ENCODE results near the gene RPL37. TPM values are rescaled to one million over a fixed set of nuclear protein-coding genes. Genes with fewer than 3 reads are reported as not detected.

The RPL37 gene
- total and polyA plus RNA-seq, 2 donors from 2014 or later = 919 to 2,564 TPM

GRCh38 chr5:40784916-40785315 is 50.1 kb downstream of the RPL37 start:
- no peak for FAIRE-seq

DNA sequence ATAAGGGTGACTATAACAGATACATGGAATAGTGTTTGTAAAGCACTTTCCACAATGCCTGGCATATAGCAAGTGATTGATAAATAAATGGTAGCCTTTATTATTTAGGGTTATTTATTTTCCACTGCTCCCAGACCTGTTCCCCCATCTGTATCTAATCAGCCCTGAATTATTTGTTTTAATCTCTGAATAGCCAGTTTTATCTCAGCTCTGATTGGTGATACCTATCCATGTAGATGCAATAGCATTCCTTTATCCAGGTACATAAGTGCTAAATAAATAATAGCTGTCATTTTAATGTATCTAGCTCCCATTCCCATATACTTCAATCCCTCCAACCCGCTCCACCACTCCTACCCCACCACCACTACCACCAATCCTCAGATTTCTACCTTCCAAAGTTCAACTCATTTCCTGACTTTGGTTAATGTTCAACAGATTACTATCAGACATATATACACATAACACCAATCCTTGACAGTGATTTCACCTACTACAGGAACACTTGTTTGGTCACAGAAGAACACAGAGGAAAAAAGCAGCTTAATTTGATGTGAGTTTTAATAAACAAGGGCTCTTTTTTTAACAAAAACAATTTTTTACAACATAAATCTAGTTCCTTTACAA is 50.9 kb downstream of the RPL37 start:
- intact Hi-C loops (cut with DNase I) = no loop called here
- TF ChIP-seq, protein P1, sequence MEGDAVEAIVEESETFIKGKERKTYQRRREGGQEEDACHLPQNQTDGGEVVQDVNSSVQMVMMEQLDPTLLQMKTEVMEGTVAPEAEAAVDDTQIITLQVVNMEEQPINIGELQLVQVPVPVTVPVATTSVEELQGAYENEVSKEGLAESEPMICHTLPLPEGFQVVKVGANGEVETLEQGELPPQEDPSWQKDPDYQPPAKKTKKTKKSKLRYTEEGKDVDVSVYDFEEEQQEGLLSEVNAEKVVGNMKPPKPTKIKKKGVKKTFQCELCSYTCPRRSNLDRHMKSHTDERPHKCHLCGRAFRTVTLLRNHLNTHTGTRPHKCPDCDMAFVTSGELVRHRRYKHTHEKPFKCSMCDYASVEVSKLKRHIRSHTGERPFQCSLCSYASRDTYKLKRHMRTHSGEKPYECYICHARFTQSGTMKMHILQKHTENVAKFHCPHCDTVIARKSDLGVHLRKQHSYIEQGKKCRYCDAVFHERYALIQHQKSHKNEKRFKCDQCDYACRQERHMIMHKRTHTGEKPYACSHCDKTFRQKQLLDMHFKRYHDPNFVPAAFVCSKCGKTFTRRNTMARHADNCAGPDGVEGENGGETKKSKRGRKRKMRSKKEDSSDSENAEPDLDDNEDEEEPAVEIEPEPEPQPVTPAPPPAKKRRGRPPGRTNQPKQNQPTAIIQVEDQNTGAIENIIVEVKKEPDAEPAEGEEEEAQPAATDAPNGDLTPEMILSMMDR (IDR thresholded peaks at IDR 0.05; ENCODE audit: borderline replicate concordance, extremely low read depth, insufficient read depth) = no peak
- no peaks in the 10 kb centered on the region for H3K27me3 ChIP-seq (ENCODE audit: control insufficient read depth, insufficient read depth, low read length)
- H3K36me3 ChIP-seq (ENCODE audit: control insufficient read depth in 2 of 3, insufficient read depth in 3 of 3, low read length in 3 of 3) = peaks cover 0 to 2% (median 0%) of the 10 kb centered on the region in 3 donors
- H3K9me3 ChIP-seq (ENCODE audit: control insufficient read depth in 2 of 3, insufficient read depth in 1 of 3, low read length in 3 of 3) = no peaks in the 10 kb centered on the region
- no peak overlapping the region for H3K9ac ChIP-seq (ENCODE audit: low read length in 3 of 3)
- DNase-seq (peak in 2 of 5 donors; percentile 40 to 42), FAIRE-seq (no peak)
- no peak overlapping the region for H3K4me3 ChIP-seq (ENCODE audit: low read length in 3 of 3)
- H3K4me1 ChIP-seq (ENCODE audit: control insufficient read depth in 2 of 3, insufficient read depth in 2 of 3, low read depth in 1 of 3, low read length in 3 of 3) = peaks cover 0 to 18% (median 0%) of the 10 kb centered on the region in 3 donors
- no peak overlapping the region for H3K27ac ChIP-seq (ENCODE audit: low read depth in 2 of 2, low read length in 2 of 2)

More at GRCh38 chr5:40784916-40785315, 50.1 kb downstream of the RPL37 start:
- Histone ChIP-seq H3K27ac (ENCODE audit: low read depth in 2 of 2, low read length in 2 of 2) (no peak overlapping the region), H3K9me3 (ENCODE audit: control insufficient read depth in 2 of 3, insufficient read depth in 1 of 3, low read length in 3 of 3) (no peaks in the 10 kb centered on the region), H3K4me3 (ENCODE audit: low read length in 3 of 3) (no peak overlapping the region), H3K36me3 (ENCODE audit: control insufficient read depth in 2 of 3, insufficient read depth in 3 of 3, low read length in 3 of 3) (peaks cover 0 to 2% (median 0%) of the 10 kb centered on the region in 3 donors), H3K4me1 (ENCODE audit: control insufficient read depth in 2 of 3, insufficient read depth in 2 of 3, low read depth in 1 of 3, low read length in 3 of 3) (peaks cover 0 to 18% (median 0%) of the 10 kb centered on the region in 3 donors), H3K27me3 (ENCODE audit: control insufficient read depth, insufficient read depth, low read length) (no peaks in the 10 kb centered on the region), H3K9ac (ENCODE audit: low read length in 3 of 3) (no peak overlapping the region)
- intact Hi-C loops (cut with DNase I) = no loop called here
- DNase-seq = no peak
- TF ChIP-seq, protein P1 (IDR thresholded peaks at IDR 0.05; ENCODE audit: borderline replicate concordance, extremely low read depth, insufficient read depth) = no peak

DNA sequence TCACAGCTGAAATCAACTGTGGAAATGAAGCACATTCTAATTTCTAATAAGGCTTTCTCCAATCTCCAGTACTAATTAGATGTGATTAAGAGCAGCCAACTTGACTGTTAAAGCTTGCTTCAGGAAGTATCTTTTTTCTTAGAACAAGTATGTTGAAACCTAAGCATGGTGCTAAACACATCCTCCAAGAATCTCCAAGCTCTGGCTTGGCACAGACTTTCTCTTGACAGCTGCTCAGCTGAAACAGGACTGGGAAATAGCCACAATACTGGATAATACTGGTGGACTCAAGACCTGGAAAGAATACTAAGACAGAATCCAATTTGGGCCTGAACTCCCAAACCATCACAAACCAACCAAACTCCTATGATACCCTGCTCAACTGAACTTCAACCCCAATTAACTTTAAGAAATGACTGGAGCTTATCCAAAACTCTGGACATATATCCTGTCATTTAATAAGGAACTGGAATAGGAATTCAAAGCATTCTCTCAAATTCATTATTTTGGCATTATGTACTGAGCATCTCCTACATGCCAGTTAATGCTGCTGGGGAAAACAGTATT is 53.1 kb downstream of the RPL37 start:
- H3K27me3 ChIP-seq (ENCODE audit: control insufficient read depth, insufficient read depth, low read length) = no peaks in the 10 kb centered on the region
- no peak overlapping the region for H3K4me3 ChIP-seq (ENCODE audit: low read length in 3 of 3)
- peaks cover 0 to 18% (median 0%) of the 10 kb centered on the region in 3 donors for H3K4me1 ChIP-seq (ENCODE audit: control insufficient read depth in 2 of 3, insufficient read depth in 2 of 3, low read depth in 1 of 3, low read length in 3 of 3)
- H3K27ac ChIP-seq (ENCODE audit: low read depth in 2 of 2, low read length in 2 of 2) = no peak overlapping the region
- H3K9ac ChIP-seq (ENCODE audit: low read length in 3 of 3) = no peak overlapping the region
- H3K36me3 ChIP-seq (ENCODE audit: control insufficient read depth in 2 of 3, insufficient read depth in 3 of 3, low read length in 3 of 3) = no peaks in the 10 kb centered on the region
- FAIRE-seq (no peak), DNase-seq (no peak)
- intact Hi-C loops (cut with DNase I) = no loop called here
- H3K9me3 ChIP-seq (ENCODE audit: control insufficient read depth in 2 of 3, insufficient read depth in 1 of 3, low read length in 3 of 3) = no peaks in the 10 kb centered on the region
- TF ChIP-seq, protein P1 (IDR thresholded peaks at IDR 0.05; ENCODE audit: borderline replicate concordance, extremely low read depth, insufficient read depth) = no peak

Measured in kidney (tissue), 14 donors.